GM19372 (cell line): ENCODE data around the gene GLRA1.
"Not testable (repeated sequence)": the region's sequence is repeated elsewhere in the genome, so short reads cannot be mapped to it uniquely, and the experiment has no call there.

Experiments
- ATAC-seq: cut with Tn5 transposase; IDR thresholded peaks from one replicate; pipeline ENCODE4 v1.9.1; 2021; ENCODE audit warnings: mild to moderate bottlenecking, low read depth, moderate library complexity; ENCODE audit not compliant: unreplicated experiment

The GLRA1 gene

GRCh38 chr5:151822141-151822540 is 102.5 kb downstream of the GLRA1 start:
- ATAC-seq: no peak

GRCh38 chr5:151820903-151821302 is 103.7 kb downstream of the GLRA1 start:
- ATAC-seq: no peak

- ATAC-seq: no peak
These were observed 104.4 kb downstream of the GLRA1 start for GRCh38 chr5:151820271-151820670.

GRCh38 chr5:151819830-151820229 is 104.8 kb downstream of the GLRA1 start:
- no peak for ATAC-seq

- ATAC-seq: no peak
These were observed 109.6 kb downstream of the GLRA1 start for GRCh38 chr5:151815051-151815450.

GRCh38 chr5:151812757-151813309 is 111.8 kb downstream of the GLRA1 start:
- no peak for ATAC-seq

GRCh38 chr5:151811593-151812321 is 112.9 kb downstream of the GLRA1 start:
- no peak for ATAC-seq

- ATAC-seq: no peak
These were observed 113.8 kb downstream of the GLRA1 start for GRCh38 chr5:151810897-151811296.

GRCh38 chr5:151810449-151810848 is 114.2 kb downstream of the GLRA1 start:
- no peak for ATAC-seq

- ATAC-seq: no peak
These were observed 116.0 kb downstream of the GLRA1 start for GRCh38 chr5:151808451-151809169.

- ATAC-seq: no peak
These were observed 119.0 kb downstream of the GLRA1 start for GRCh38 chr5:151805414-151806223.

GRCh38 chr5:151800532-151800931 is 124.1 kb downstream of the GLRA1 start:
- ATAC-seq: no peak

- ATAC-seq: no peak
These were observed 125.2 kb downstream of the GLRA1 start for GRCh38 chr5:151799407-151799806.

- ATAC-seq: no peak
These were observed 126.0 kb downstream of the GLRA1 start for GRCh38 chr5:151798674-151799073.

- no peak for ATAC-seq
These were observed 129.2 kb downstream of the GLRA1 start for GRCh38 chr5:151795426-151795825.

- no peak for ATAC-seq
These were observed 131.3 kb downstream of the GLRA1 start for GRCh38 chr5:151793358-151793757.

- no peak for ATAC-seq
These were observed 136.8 kb downstream of the GLRA1 start for GRCh38 chr5:151787817-151788216.

GRCh38 chr5:151786468-151786867 is 138.2 kb downstream of the GLRA1 start:
- ATAC-seq: no peak

GRCh38 chr5:151784141-151784540 is 140.5 kb downstream of the GLRA1 start:
- ATAC-seq: no peak

- ATAC-seq: not testable (repeated sequence)
These were observed 141.0 kb downstream of the GLRA1 start for GRCh38 chr5:151783664-151784063.

- ATAC-seq: no peak
These were observed 143.4 kb downstream of the GLRA1 start for GRCh38 chr5:151781201-151781600.
